Measurements from ENCODE around the gene NUDT14. TPM values are rescaled to one million over a fixed set of nuclear protein-coding genes. Genes with fewer than 3 reads are reported as not detected.

The NUDT14 gene
- total RNA-seq, 1 donor from 2014 or later, result 15.2 TPM

DNA sequence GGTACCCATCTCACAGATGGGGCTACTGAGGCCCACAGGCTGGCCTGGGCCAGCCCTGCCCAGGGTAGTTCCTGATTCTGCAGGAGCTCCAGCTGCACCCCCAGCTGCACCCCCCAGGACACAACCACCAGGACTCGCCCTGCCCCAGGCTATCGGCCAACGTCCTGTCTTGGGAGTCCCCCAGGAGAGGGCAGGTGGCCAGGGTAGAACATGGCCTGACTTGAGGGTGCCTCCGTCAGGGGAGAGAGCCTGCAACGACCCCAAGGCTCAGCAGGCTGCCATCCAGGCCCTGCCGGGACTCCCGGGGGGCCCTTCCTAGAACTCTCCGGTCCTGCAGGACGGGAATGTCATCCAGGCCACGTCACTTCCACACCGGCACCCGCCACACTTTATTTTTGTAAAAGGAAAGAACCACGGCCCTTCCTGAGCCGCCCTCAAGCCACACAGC, 28.3 kb downstream of the NUDT14 start:
- TF ChIP-seq, protein P1, sequence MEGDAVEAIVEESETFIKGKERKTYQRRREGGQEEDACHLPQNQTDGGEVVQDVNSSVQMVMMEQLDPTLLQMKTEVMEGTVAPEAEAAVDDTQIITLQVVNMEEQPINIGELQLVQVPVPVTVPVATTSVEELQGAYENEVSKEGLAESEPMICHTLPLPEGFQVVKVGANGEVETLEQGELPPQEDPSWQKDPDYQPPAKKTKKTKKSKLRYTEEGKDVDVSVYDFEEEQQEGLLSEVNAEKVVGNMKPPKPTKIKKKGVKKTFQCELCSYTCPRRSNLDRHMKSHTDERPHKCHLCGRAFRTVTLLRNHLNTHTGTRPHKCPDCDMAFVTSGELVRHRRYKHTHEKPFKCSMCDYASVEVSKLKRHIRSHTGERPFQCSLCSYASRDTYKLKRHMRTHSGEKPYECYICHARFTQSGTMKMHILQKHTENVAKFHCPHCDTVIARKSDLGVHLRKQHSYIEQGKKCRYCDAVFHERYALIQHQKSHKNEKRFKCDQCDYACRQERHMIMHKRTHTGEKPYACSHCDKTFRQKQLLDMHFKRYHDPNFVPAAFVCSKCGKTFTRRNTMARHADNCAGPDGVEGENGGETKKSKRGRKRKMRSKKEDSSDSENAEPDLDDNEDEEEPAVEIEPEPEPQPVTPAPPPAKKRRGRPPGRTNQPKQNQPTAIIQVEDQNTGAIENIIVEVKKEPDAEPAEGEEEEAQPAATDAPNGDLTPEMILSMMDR (IDR thresholded peaks at IDR 0.05), result no peak
- Mint-ChIP-seq H3K4me1 (no peaks in the 10 kb centered on the region), H3K36me3 (ENCODE audit: low read depth) (no peaks in the 10 kb centered on the region), H3K9me3 (no peaks in the 10 kb centered on the region), H3K27me3 (peaks cover 8% of the 10 kb centered on the region), H3K27ac (no peak overlapping the region), H3K4me3 (no peak overlapping the region)
- no peak for DNase-seq
- ChIA-PET POLR2A (no interaction called here), CTCF (no interaction called here)
- ATAC-seq (ENCODE audit: low read depth), result no peak
- intact Hi-C loops (cut with micrococcal nuclease), result no loop called here

- Mint-ChIP-seq H3K4me3 (no peak overlapping the region), H3K27ac (no peak overlapping the region), H3K27me3 (peaks cover 5% of the 10 kb centered on the region), H3K36me3 (ENCODE audit: low read depth) (no peaks in the 10 kb centered on the region), H3K4me1 (no peaks in the 10 kb centered on the region), H3K9me3 (no peaks in the 10 kb centered on the region)
- ChIA-PET CTCF (no interaction called here), POLR2A (no interaction called here)
- TF ChIP-seq, protein P1 (IDR thresholded peaks at IDR 0.05), result no peak
- ATAC-seq (ENCODE audit: low read depth) (peak; percentile 31), DNase-seq (no peak)
- intact Hi-C loops (cut with micrococcal nuclease), result no loop called here
Measured at GRCh38 chr14:105151838-105152793, 29.0 kb downstream of the NUDT14 start.

DNA sequence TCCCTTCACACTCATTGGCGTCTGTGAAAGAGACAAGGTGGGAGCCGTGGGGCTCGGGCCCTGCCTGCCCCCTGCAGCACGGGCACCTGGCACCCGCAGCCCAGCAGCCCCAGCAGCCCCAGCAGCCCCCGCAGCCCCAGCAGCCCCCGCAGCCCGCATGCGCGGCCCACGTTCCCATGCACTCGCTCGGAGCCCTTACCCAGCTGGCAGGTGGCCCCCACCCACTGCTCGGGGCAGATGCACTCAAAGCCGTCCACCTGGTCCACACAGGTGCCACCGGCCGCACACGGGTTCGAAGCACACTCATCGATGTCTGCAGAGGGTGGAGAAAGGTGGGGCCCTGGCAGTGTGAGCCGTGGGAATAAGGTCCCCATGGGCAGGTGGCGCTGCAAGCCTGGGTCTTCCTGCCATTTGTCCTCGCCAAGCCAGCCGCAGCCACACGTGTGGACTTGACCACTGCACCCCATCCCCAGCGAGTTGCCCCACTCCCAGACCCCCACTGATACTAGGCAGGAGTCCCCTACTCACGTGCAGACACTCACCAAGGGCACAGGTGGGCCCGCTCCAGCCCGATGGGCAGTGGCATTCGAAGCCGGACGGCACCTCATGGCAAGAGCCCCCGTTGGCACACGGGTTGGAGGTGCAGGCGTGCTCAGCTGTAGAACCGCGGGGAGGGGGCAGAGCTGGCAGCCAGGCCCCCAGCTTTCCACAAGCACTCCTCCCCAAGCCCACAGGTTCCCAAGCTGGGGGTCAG, 29.9 kb downstream of the NUDT14 start:
- no peak for ATAC-seq (ENCODE audit: low read depth)
- intact Hi-C loops (cut with micrococcal nuclease), result no loop called here
- Mint-ChIP-seq H3K9me3 (no peaks in the 10 kb centered on the region), H3K4me1 (no peaks in the 10 kb centered on the region), H3K36me3 (ENCODE audit: low read depth) (no peaks in the 10 kb centered on the region), H3K27ac (no peak overlapping the region), H3K4me3 (no peak overlapping the region), H3K27me3 (peaks cover 2% of the 10 kb centered on the region)
- POLR2A ChIA-PET, result no interaction called here
- TF ChIP-seq, protein P1 (IDR thresholded peaks at IDR 0.05), result no peak
- CTCF ChIA-PET, result no interaction called here
- no peak for DNase-seq

DNA sequence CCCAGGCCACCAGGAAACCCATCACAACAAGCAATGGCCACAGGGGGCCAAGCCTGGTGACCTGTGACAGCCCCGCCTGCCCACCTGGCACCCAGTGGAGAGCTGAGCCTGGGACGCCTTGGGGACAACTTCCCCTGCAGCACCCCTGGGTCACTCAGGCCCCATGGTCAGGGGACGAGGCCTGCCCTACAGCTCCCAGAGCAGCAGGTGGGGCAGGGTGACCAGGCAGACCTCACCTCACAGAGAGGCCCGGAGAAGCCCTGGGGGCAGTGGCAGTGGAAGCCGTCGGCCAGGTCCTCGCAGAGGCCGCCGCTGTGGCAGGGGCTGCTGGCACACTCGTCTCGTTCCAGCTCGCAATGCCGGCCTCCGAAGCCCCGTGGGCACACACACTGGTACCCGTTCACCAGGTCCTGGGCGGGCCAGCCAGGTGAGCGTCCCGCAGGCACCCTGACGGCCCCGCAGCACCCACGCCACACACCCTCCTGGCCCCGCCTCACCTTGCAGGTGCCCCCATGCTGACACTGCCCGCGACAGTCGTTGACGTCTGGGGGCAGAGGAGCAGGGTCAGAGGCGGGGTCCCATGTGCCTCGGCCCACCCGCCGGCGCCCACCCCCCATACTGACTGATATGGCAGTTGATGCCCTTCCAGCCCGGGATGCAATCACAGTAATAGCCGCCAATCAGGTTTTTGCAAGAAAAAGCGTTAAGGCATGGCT, 30.6 kb downstream of the NUDT14 start:
- no peaks in the 10 kb centered on the region for H3K4me1 Mint-ChIP-seq
- no peaks in the 10 kb centered on the region for H3K36me3 Mint-ChIP-seq (ENCODE audit: low read depth)
- H3K4me3 Mint-ChIP-seq, result no peak overlapping the region
- no peaks in the 10 kb centered on the region for H3K9me3 Mint-ChIP-seq
- H3K27me3 Mint-ChIP-seq, result peaks cover 2% of the 10 kb centered on the region
- no peak overlapping the region for H3K27ac Mint-ChIP-seq
- ATAC-seq (ENCODE audit: low read depth), result no peak
- TF ChIP-seq, protein P1 (IDR thresholded peaks at IDR 0.05), result no peak
- intact Hi-C loops (cut with micrococcal nuclease), result no loop called here
- ChIA-PET CTCF (no interaction called here), POLR2A (no interaction called here)
- DNase-seq, result no peak

GRCh38 chr14:105150026-105150367, 31.1 kb downstream of the NUDT14 start:
- H3K4me1 Mint-ChIP-seq, result no peaks in the 10 kb centered on the region
- ATAC-seq (ENCODE audit: low read depth) (no peak), DNase-seq (no peak)
- CTCF ChIA-PET, result no interaction called here
- H3K9me3 Mint-ChIP-seq, result no peaks in the 10 kb centered on the region
- intact Hi-C loops (cut with micrococcal nuclease), result no loop called here
- H3K36me3 Mint-ChIP-seq (ENCODE audit: low read depth), result no peaks in the 10 kb centered on the region
- TF ChIP-seq, protein P1 (IDR thresholded peaks at IDR 0.05), result no peak
- no peak overlapping the region for H3K4me3 Mint-ChIP-seq
- no peak overlapping the region for H3K27ac Mint-ChIP-seq
- H3K27me3 Mint-ChIP-seq, result no peaks in the 10 kb centered on the region
- POLR2A ChIA-PET, result no interaction called here
